22Rv1 (cell line): ENCODE data around the gene BICC1.

Source experiments
- H3K27ac ChIP-seq: fragments of 450-650 bp; 2 replicates; pipeline ENCODE4 v1.5.1; 2017
- CTCF ChIP-seq: fragments of 450-650 bp; IDR thresholded peaks from 2 replicates; pipeline ENCODE4 v1.5.1; 2017; ENCODE audit warnings: mild to moderate bottlenecking
- ZFX ChIP-seq: fragments of 450-650 bp; IDR thresholded peaks from 2 replicates; pipeline ENCODE4 v1.6.1; 2017; ENCODE audit warnings: antibody characterized with exemption, borderline replicate concordance

BICC1 gene

GRCh38 chr10:58547963-58548362 is 35.3 kb downstream of the BICC1 start:
- H3K27ac ChIP-seq = no peak overlapping the region
- TF ChIP-seq ZFX (no peak), CTCF (no peak)

- no peak for TF ChIP-seq ZFX
- no peak for TF ChIP-seq CTCF
- H3K27ac ChIP-seq = no peak overlapping the region
Measured at GRCh38 chr10:58554316-58554715, 41.6 kb downstream of the BICC1 start.

GRCh38 chr10:58555170-58555929 is 42.7 kb downstream of the BICC1 start:
- TF ChIP-seq ZFX (no peak), CTCF (no peak)

GRCh38 chr10:58555930-58556311 is 43.2 kb downstream of the BICC1 start:
- no peak overlapping the region for H3K27ac ChIP-seq
- TF ChIP-seq ZFX (no peak), CTCF (no peak)

More at GRCh38 chr10:58555170-58555929, 42.7 kb downstream of the BICC1 start:
- no peak overlapping the region for H3K27ac ChIP-seq

- H3K27ac ChIP-seq = no peak overlapping the region
- TF ChIP-seq ZFX (no peak), CTCF (no peak)
Measured at GRCh38 chr10:58556516-58557165, 44.0 kb downstream of the BICC1 start.

- no peak overlapping the region for H3K27ac ChIP-seq
- TF ChIP-seq ZFX = no peak
- no peak for TF ChIP-seq CTCF
Measured at GRCh38 chr10:58557714-58558113, 45.0 kb downstream of the BICC1 start.

GRCh38 chr10:58560068-58560467 is 47.4 kb downstream of the BICC1 start:
- H3K27ac ChIP-seq = no peak overlapping the region
- TF ChIP-seq CTCF = no peak
- no peak for TF ChIP-seq ZFX
